HG02852 (cell line): ENCODE measurements around the gene SAPCD2.
"Not testable (repeated sequence)": the region's sequence is repeated elsewhere in the genome, so short reads cannot be mapped to it uniquely, and the experiment has no call there.

Source experiments
- ATAC-seq: cut with Tn5 transposase; IDR thresholded peaks from one replicate; pipeline ENCODE4 v1.9.1; 2021; ENCODE audit warnings: mild to moderate bottlenecking, moderate library complexity; ENCODE audit not compliant: unreplicated experiment

The SAPCD2 gene, protein sequence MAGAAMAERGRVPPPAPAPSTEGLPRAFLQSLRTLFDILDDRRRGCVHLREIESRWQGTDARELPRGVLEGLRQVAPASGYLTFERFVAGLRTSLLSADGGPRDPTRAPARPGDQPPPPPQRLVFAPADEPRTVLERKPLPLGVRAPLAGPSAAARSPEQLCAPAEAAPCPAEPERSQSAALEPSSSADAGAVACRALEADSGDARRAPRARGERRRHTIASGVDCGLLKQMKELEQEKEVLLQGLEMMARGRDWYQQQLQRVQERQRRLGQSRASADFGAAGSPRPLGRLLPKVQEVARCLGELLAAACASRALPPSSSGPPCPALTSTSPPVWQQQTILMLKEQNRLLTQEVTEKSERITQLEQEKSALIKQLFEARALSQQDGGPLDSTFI

DNA sequence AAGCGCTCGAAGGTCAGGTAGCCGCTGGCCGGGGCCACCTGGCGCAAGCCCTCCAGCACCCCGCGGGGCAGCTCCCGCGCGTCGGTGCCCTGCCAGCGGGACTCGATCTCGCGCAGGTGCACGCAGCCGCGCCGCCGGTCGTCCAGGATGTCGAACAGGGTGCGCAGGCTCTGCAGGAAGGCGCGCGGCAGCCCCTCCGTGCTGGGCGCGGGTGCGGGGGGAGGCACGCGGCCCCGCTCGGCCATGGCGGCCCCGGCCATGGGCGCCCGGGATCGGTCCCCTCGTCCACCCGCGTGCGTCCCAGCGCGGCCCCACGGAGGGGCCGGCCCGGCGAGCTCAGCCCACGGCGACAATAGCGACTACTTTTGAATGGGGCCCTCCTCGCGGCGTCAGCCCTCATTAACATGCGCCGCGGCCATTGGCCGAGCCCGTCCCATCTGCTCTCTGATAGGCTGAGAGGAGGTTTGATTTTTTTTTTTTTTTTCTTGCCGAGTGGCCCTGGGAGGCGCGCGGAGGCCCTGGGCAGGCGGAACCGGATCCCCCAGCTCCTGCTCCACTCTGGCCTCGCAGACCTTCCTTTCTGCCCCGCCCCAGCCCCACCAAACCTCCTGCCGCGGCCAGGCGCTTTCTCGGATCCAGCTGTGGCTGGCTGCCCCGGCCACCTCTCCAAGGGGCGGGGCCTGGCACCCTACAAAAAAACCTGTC, at the start of gene SAPCD2:
Gene SAPCD2 (minus strand): TSS at position 357 of the 705 bp plus-strand sequence. CDS start 97 bp downstream, at position 260.
- peak; percentile 75 for ATAC-seq

GRCh38 chr9:137118092-137118603, 47.8 kb upstream of the SAPCD2 start:
- ATAC-seq, result not testable (repeated sequence)

DNA sequence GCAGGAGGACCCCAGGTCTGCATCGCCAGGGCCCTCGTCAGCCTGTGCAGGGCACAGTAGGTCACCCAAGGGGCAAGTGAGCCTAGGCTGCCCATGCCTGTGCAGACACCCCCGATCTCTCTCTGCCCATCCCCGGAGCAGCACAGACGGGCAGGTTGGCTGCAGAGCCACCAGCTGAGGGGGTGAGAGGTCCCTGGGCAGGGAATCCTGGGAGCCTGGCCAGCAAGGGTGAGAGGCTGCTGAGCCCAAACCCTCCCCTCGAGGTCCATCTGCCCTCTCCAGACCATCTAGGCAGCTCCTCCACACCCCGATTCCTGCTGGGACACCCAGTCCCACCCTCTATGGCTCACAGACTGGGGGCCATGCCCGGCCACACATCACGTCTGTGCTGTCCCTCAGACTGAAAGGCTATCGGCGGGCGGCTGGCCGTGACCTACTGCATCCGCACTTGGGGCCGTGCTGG, 46.9 kb upstream of the SAPCD2 start:
- ATAC-seq, result no peak

- ATAC-seq, result no peak
Observed at GRCh38 chr9:137116728-137117127, 46.4 kb upstream of the SAPCD2 start.

- no peak for ATAC-seq
Observed at GRCh38 chr9:137116027-137116507, 45.7 kb upstream of the SAPCD2 start.

GRCh38 chr9:137115394-137116026, 45.2 kb upstream of the SAPCD2 start:
- ATAC-seq, result no peak

- ATAC-seq, result peak; percentile 64
Observed at GRCh38 chr9:137114613-137115393, 44.4 kb upstream of the SAPCD2 start, which contains the start of gene DPP7. DPP7 (minus strand) TSS chr9:137114733; CDS start chr9:137114713, 20 bp downstream.

- peak; percentile 27 for ATAC-seq
Observed at GRCh38 chr9:137114220-137114612, 43.9 kb upstream of the SAPCD2 start.

DNA sequence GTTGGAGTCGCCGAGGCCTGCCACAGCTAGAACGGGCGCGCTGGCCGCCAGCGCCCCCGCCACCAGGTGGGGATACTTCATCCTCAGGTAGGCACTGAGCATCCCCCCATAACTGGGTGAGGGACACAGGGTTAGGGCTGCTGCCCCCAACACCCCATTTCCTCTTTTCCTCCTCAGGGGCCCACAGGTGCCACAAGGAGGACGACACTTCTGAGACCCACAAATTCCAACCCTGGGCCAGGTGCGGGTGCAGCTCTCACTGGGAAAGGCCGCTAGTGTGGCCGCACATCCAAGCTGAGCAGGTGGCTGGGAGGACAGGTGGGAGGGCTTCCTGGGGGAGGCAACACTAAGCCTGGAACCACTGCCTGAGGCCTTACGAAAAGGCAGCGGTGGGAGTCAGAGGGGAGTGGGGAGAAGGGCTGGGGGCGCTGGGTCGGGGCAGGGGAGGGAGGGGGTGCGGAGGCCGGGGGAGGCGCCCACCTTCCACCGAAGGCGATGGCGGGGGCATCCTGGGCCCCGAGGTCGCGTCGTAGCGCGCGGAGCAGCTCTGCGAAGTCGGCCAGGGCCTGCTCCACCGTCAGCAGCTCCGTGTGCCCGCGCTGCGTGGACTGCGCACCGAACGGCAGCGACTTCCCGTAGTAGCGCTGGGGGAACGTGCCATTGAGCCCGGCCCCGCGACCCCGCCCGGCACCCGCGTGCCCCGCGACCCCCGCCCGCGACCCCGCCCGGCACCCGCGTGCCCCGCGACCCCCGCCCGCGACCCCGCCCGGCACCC, 43.2 kb upstream of the SAPCD2 start:
- no peak for ATAC-seq

- no peak for ATAC-seq
Observed at GRCh38 chr9:137112564-137113384, 42.4 kb upstream of the SAPCD2 start.

DNA sequence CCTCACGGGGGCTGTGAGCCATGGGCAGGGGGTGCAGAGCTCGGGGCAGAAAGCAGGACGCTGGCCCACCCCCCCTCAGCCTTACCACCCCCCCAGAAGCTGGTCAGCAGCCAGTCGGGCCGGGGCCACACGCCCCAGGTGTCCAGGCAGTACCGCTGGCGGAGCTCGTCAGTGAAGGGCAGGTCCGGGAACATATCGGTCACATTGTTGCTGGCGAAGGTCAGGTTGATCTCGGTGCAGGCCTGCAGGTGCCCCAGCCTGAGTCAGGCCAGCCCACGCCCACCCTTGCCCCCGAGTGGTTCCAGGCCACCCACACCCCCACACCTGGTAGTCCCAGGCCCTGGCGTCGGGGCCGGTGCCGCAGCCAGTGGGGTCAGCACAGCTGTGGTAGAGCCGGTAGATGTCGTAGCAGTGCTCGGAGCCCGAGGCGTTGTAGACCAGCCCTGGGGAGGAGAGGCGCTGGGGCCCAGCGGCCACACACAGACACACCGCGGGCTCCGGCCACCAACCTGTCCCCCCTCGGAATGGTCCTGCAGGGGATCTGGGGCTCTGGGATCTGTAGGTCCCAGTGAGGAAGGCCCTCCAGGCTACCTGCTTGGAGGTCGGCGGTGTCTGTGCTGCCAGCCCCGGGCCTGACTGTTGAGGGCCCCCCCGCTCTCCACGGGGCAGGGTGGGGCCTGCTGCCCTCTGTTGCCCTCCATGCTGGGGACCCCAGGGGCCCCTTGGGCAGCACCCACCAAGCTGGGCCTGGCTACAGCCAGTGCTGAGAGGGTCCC, 41.6 kb upstream of the SAPCD2 start:
- no peak for ATAC-seq

- no peak for ATAC-seq
Observed at GRCh38 chr9:137110911-137111787, 40.8 kb upstream of the SAPCD2 start.

DNA sequence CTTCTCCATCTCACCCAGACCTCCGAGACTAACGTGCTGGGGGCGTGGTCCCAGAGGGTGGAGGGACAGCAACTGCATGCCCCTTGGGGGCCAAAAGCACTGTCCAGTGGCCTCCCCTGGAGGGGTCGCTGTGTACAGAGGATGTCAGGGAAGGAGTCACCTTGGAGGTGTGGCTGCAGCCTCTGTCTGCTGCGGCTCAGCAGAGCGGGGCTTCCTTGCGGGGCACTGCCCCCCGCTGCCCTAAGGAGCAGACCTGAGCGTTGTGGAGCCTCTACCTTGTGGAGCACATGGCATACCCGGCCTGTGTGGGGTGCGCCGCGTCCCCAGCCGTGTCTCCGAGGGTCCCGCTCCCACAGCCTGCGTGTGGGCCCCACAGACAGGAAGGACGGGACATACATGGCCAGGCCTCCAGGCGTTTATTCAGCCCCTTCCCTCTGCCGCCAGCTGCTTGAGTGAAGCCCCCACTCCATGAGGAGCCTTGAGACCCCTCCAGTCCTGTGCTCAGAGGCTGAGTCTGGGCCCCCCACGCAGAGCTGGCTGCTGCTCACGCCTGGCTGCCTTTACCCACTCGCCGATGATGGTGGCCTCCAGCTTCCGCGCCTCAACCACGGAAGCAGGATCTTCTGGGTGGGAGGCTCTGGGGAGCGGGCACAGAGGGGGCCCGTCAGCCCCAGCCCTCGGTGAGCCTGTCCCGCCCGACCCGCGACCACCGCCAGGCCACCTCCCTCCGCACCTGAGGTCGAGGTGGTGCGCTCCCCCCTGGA, 40.0 kb upstream of the SAPCD2 start:
- ATAC-seq, result no peak

- ATAC-seq, result no peak
Observed at GRCh38 chr9:137109250-137110146, 39.1 kb upstream of the SAPCD2 start.

DNA sequence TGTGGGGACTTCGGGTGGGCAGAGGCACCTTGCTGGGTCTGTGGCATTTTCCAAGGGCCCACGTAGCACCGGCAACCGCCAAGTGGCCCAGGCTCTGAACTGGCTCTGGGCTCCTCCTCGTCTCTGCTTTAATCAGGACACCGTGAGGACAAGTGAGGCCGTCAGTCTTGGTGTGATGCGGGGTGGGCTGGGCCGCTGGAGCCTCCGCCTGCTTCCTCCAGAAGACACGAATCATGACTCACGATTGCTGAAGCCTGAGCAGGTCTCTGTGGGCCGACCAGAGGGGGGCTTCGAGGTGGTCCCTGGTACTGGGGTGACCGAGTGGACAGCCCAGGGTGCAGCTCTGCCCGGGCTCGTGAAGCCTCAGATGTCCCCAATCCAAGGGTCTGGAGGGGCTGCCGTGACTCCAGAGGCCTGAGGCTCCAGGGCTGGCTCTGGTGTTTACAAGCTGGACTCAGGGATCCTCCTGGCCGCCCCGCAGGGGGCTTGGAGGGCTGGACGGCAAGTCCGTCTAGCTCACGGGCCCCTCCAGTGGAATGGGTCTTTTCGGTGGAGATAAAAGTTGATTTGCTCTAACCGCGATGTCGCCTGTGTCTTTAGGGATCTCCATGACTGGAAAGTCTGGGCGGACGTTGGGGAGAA, 38.4 kb upstream of the SAPCD2 start:
- ATAC-seq, result no peak
